Left renal pelvis (tissue), 4 donors: ENCODE results near the gene VGLL4. TPM values are rescaled to one million over a fixed set of nuclear protein-coding genes. Genes with fewer than 3 reads are reported as not detected.
"Not testable (repeated sequence)": the region's sequence is repeated elsewhere in the genome, so short reads cannot be mapped to it uniquely, and the experiment has no call there.

Experiments
- DNase-seq, 4 donors: peaks; one replicate each; pipeline ENCODE4 v3.0.0-alpha.2; 2013; ENCODE audit warnings: low read depth in 4 of 4, low spot score in 3 of 4
- polyA plus RNA-seq, 4 donors: library from polyadenylated mRNA; unstranded; fragments of 120-200 nt; gene quantifications; one replicate each; pipeline ENCODE4 v1.2.1, GENCODE V29; 2013; ENCODE audit not compliant: insufficient read length in 4 of 4

Gene VGLL4
- polyA plus RNA-seq, 4 donors: 104 to 145 (median 113) TPM

- DNase-seq: no peak
Observed at GRCh38 chr3:11610044-11610671, 33.6 kb downstream of the VGLL4 start.

GRCh38 chr3:11609481-11609880 is 34.2 kb downstream of the VGLL4 start:
- no peak for DNase-seq

- no peak for DNase-seq
Observed at GRCh38 chr3:11607816-11608215, 35.9 kb downstream of the VGLL4 start.

- no peak for DNase-seq
Observed at GRCh38 chr3:11606865-11607440, 36.8 kb downstream of the VGLL4 start.

- no peak for DNase-seq
Observed at GRCh38 chr3:11606090-11606784, 37.5 kb downstream of the VGLL4 start.

- DNase-seq: no peak
Observed at GRCh38 chr3:11605398-11605797, 38.3 kb downstream of the VGLL4 start.

- no peak for DNase-seq
Observed at GRCh38 chr3:11604139-11604892, 39.4 kb downstream of the VGLL4 start.

- DNase-seq: no peak
Observed at GRCh38 chr3:11603628-11604027, 40.1 kb downstream of the VGLL4 start.

GRCh38 chr3:11602886-11603527 is 40.7 kb downstream of the VGLL4 start:
- DNase-seq: no peak

GRCh38 chr3:11602239-11602840 is 41.4 kb downstream of the VGLL4 start:
- DNase-seq: no peak

- DNase-seq: no peak
Observed at GRCh38 chr3:11601446-11602238, 42.1 kb downstream of the VGLL4 start.

GRCh38 chr3:11600501-11601282 is 43.0 kb downstream of the VGLL4 start:
- peak in 3 of 4 donors; percentile 74 to 83 (median 77) for DNase-seq

GRCh38 chr3:11596387-11596786 is 47.3 kb downstream of the VGLL4 start:
- no peak for DNase-seq

GRCh38 chr3:11595024-11595423 is 48.7 kb downstream of the VGLL4 start:
- not testable (repeated sequence) for DNase-seq

- DNase-seq: no peak
Observed at GRCh38 chr3:11593318-11594034, 50.2 kb downstream of the VGLL4 start.

GRCh38 chr3:11592445-11593298 is 51.0 kb downstream of the VGLL4 start:
- DNase-seq: no peak
